Measurements from ENCODE around the gene KIF12.

DNA sequence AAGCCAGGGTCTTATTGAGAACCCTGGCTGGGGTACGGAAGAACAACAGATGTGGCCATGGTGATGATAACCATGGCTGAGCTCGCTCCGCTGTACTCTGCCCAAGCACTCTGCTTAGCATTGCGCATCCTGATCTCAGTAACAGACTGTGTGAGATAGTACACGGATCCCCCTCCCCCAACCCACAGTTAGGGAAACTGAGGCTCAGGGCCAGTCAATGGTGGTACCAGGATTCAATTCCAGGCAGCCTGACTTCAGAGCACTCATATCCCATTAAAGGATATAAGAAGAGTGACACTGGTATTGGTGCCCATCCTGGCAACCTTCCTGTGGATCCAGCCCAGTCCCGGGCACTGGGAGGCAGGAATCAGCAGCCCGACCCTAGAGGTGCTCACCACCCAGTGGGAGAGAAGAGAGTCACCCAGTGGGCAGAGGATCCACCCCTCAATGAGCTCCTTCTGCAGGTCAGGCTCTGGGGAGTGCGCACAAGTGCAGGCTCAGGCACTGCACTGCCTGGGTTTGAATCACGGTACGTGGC, 26.5 kb upstream of the KIF12 start:
- TF ChIP-seq, protein P1, sequence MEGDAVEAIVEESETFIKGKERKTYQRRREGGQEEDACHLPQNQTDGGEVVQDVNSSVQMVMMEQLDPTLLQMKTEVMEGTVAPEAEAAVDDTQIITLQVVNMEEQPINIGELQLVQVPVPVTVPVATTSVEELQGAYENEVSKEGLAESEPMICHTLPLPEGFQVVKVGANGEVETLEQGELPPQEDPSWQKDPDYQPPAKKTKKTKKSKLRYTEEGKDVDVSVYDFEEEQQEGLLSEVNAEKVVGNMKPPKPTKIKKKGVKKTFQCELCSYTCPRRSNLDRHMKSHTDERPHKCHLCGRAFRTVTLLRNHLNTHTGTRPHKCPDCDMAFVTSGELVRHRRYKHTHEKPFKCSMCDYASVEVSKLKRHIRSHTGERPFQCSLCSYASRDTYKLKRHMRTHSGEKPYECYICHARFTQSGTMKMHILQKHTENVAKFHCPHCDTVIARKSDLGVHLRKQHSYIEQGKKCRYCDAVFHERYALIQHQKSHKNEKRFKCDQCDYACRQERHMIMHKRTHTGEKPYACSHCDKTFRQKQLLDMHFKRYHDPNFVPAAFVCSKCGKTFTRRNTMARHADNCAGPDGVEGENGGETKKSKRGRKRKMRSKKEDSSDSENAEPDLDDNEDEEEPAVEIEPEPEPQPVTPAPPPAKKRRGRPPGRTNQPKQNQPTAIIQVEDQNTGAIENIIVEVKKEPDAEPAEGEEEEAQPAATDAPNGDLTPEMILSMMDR (conservative IDR thresholded peaks at IDR 0.05; ENCODE audit: low read depth, low read length) = no peak
- no peak for TF ChIP-seq EZH2 (IDR thresholded peaks at IDR 0.05; ENCODE audit: low read length, unreplicated experiment)
- no peak for TF ChIP-seq EZH2phosphoT487 (IDR thresholded peaks at IDR 0.05; ENCODE audit: borderline replicate concordance, low read length)

Data from PC-3 (cell line).